Mesendoderm (in vitro differentiated cells): Measurements from ENCODE around the gene TIMM10.

Experiments used
- DNase-seq: peaks from one replicate; pipeline ENCODE4 v3.0.0; 2013
- H2AK5ac ChIP-seq: 2 replicates; pipeline ENCODE4 v1.6.1; 2013; ENCODE audit warnings: low read length, inconsistent platforms
- H2BK120ac ChIP-seq: 2 replicates; pipeline ENCODE4 v1.6.1; 2013; ENCODE audit warnings: low read depth, mild to moderate bottlenecking, low read length, moderate library complexity, mixed read lengths
- H2BK15ac ChIP-seq: replicated peaks from 2 replicates; pipeline ENCODE4 v1.6.1; 2013; ENCODE audit warnings: low read depth, mild to moderate bottlenecking, moderate library complexity
- H2BK5ac ChIP-seq: 2 replicates; pipeline ENCODE4 v1.6.1; 2013; ENCODE audit warnings: low read length, inconsistent platforms
- H3K18ac ChIP-seq: 2 replicates; pipeline ENCODE4 v1.6.1; 2013; ENCODE audit warnings: mild to moderate bottlenecking, low read length, mixed read lengths
- H3K23ac ChIP-seq: one replicate; pipeline ENCODE4 v1.6.1; 2013; ENCODE audit warnings: low read length
- H3K27ac ChIP-seq: 2 replicates; pipeline ENCODE4 v1.5.1; 2013; ENCODE audit warnings: low read depth, mild to moderate bottlenecking, inconsistent platforms, low read length, moderate library complexity
- H3K27me3 ChIP-seq: 2 replicates; pipeline ENCODE4 v1.6.1; 2013; ENCODE audit warnings: low read length, control low read depth, mild to moderate bottlenecking, inconsistent platforms; ENCODE audit not compliant: insufficient read depth, poor library complexity
- H3K36me3 ChIP-seq: 2 replicates; pipeline ENCODE4 v1.6.1; 2013; ENCODE audit warnings: low read length, inconsistent platforms; ENCODE audit not compliant: control insufficient read depth, insufficient read depth
- H3K4ac ChIP-seq: one replicate; pipeline ENCODE4 v1.6.1; 2013; ENCODE audit warnings: low read depth, mild to moderate bottlenecking, low read length, moderate library complexity
- H3K4me1 ChIP-seq: 2 replicates; pipeline ENCODE4 v1.6.1; 2013; ENCODE audit warnings: low read depth, low read length, inconsistent platforms; ENCODE audit not compliant: control insufficient read depth
- H3K4me2 ChIP-seq: 2 replicates; pipeline ENCODE4 v1.6.1; 2013; ENCODE audit warnings: low read length
- H3K4me3 ChIP-seq: 2 replicates; pipeline ENCODE4 v1.5.1; 2013; ENCODE audit warnings: mild to moderate bottlenecking, low read length
- H3K56ac ChIP-seq: one replicate; pipeline ENCODE4 v1.6.1; 2013; ENCODE audit warnings: low read length
- H3K79me1 ChIP-seq: 2 replicates; pipeline ENCODE4 v1.6.1; 2013; ENCODE audit warnings: low read length, inconsistent platforms
- H3K79me2 ChIP-seq: 2 replicates; pipeline ENCODE4 v1.6.1; 2013; ENCODE audit warnings: mild to moderate bottlenecking, low read length; ENCODE audit not compliant: control insufficient read depth, insufficient read depth
- H3K9ac ChIP-seq: 2 replicates; pipeline ENCODE4 v1.6.1; 2013; ENCODE audit warnings: low read length, inconsistent platforms
- H4K5ac ChIP-seq: one replicate; pipeline ENCODE4 v1.6.1; 2013; ENCODE audit warnings: low read length
- H4K8ac ChIP-seq: one replicate; pipeline ENCODE4 v1.6.1; 2013; ENCODE audit warnings: low read depth, mild to moderate bottlenecking, control low read depth, low read length, moderate library complexity
- WGBS: extraction: QIAGEN DNeasy Blood & Tissue Kit; methylation state at CpG from one replicate; pipeline ENCODE4 v1.1.7; 2013; ENCODE audit warnings: low lambda C conversion rate, missing lambda C conversion rate; ENCODE audit not compliant: insufficient coverage; ENCODE audit errors: extremely low coverage; 5-methylcytosine and 5-hydroxymethylcytosine counted together

The TIMM10 gene

GRCh38 chr11:57566905-57567514 is 36.5 kb upstream of the TIMM10 start:
- no peak overlapping the region for H2BK15ac ChIP-seq
- H4K5ac ChIP-seq = no peak overlapping the region
- no peak overlapping the region for H3K18ac ChIP-seq
- peak overlapping the region; percentile 84 for H3K56ac ChIP-seq
- peak overlapping the region; percentile 54 for H3K9ac ChIP-seq
- no peak overlapping the region for H2BK5ac ChIP-seq
- no peaks in the 10 kb centered on the region for H3K79me2 ChIP-seq
- H3K23ac ChIP-seq = no peak overlapping the region
- WGBS = no CpG with 5 or more reads among the region's 15 CpGs
- no peak for DNase-seq
- peak overlapping the region; percentile 41 for H3K4me2 ChIP-seq
- no peaks in the 10 kb centered on the region for H3K79me1 ChIP-seq
- H3K36me3 ChIP-seq = no peaks in the 10 kb centered on the region
- H3K4me1 ChIP-seq = no peaks in the 10 kb centered on the region
- no peak overlapping the region for H2AK5ac ChIP-seq
- H4K8ac ChIP-seq = no peak overlapping the region
- H3K27me3 ChIP-seq = no peaks in the 10 kb centered on the region
- H3K4ac ChIP-seq = no peak overlapping the region
- H3K4me3 ChIP-seq = peak overlapping the region; percentile 36
- no peak overlapping the region for H3K27ac ChIP-seq
- no peak overlapping the region for H2BK120ac ChIP-seq

DNA sequence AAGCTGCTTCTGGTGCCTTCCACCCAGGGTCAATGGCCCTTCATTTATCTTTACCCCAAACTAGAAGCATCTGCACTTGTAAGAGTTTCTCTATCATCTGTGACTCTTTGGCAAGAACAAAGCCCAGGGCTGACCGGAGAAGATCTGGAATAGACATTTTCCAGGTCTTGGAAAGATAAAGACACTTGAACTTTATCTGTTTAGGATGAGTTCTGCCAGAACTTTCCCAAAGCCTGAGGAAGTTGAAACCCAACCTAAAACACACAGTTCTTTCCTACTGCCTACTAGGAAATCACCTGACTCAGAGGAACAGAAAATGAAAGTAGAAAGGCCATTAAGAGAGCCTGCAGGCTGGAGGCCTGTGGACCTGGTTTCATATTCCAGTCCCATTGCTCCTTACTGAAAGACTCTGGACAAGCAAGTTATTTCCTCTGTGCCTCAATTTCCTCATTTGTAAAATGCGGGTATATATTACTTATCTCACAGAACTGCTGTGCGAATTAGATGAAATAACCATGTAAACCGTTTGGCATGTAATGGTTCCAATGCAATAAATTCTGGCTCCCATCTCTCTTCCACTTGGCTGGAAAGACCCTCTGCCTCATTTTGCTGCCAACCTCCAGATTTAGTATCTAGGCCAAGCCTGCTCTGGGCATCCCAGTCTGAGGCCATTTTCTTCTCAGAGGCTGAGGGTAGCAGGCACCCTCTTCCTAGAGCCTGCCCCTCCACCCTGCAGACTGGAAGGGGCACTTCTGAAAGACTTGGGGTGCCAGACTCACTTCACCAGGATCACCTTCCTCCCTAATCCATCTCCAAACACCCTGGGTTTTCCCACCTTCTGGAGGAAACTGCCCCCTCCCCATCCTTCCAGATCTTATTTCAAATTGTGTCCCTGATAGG is 35.7 kb upstream of the TIMM10 start:
- no peaks in the 10 kb centered on the region for H3K27me3 ChIP-seq
- H2AK5ac ChIP-seq = no peak overlapping the region
- no peak overlapping the region for H3K27ac ChIP-seq
- H2BK15ac ChIP-seq = no peak overlapping the region
- H3K18ac ChIP-seq = no peak overlapping the region
- WGBS = no CpG with 5 or more reads among the region's 4 CpGs
- H3K4me1 ChIP-seq = no peaks in the 10 kb centered on the region
- H3K36me3 ChIP-seq = no peaks in the 10 kb centered on the region
- H4K5ac ChIP-seq = no peak overlapping the region
- no peaks in the 10 kb centered on the region for H3K79me2 ChIP-seq
- H3K9ac ChIP-seq = no peak overlapping the region
- H3K79me1 ChIP-seq = no peaks in the 10 kb centered on the region
- H3K56ac ChIP-seq = no peak overlapping the region
- DNase-seq = no peak
- H4K8ac ChIP-seq = no peak overlapping the region
- H3K23ac ChIP-seq = no peak overlapping the region
- H3K4ac ChIP-seq = no peak overlapping the region
- no peak overlapping the region for H3K4me3 ChIP-seq
- no peak overlapping the region for H3K4me2 ChIP-seq
- H2BK5ac ChIP-seq = no peak overlapping the region
- no peak overlapping the region for H2BK120ac ChIP-seq

DNA sequence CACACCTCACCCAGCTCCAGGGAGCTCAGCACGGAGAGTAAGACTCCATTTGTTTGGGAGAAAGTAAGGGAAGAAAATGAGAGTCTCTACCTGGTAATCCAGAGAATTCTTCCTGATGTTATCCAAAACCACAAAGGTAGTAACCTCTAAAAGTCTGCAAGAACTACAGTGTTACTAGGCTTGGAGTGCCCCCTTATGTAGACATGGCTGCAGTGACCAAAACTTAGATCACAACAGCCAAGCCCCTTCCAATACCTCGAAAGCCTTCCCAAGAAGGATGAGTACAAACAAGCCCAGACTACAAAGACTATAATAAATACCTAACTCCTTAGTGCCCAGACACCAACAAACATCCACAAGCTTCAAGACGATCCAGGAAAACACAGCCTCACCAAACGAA is 32.0 kb upstream of the TIMM10 start:
- no peak overlapping the region for H3K18ac ChIP-seq
- peak overlapping the region; percentile 50 for H3K56ac ChIP-seq
- H3K79me2 ChIP-seq = no peaks in the 10 kb centered on the region
- H4K5ac ChIP-seq = no peak overlapping the region
- H3K4me1 ChIP-seq = no peaks in the 10 kb centered on the region
- no peaks in the 10 kb centered on the region for H3K79me1 ChIP-seq
- no peak overlapping the region for H2BK5ac ChIP-seq
- peak overlapping the region; percentile 25 for H3K9ac ChIP-seq
- H2BK120ac ChIP-seq = no peak overlapping the region
- no peak overlapping the region for H3K27ac ChIP-seq
- no CpG with 5 or more reads among the region's 4 CpGs for WGBS
- H2AK5ac ChIP-seq = no peak overlapping the region
- no peak overlapping the region for H3K4ac ChIP-seq
- no peak overlapping the region for H4K8ac ChIP-seq
- H3K36me3 ChIP-seq = no peaks in the 10 kb centered on the region
- no peak overlapping the region for H2BK15ac ChIP-seq
- H3K4me2 ChIP-seq = no peak overlapping the region
- H3K4me3 ChIP-seq = no peak overlapping the region
- peak; percentile 75 for DNase-seq
- no peak overlapping the region for H3K23ac ChIP-seq
- H3K27me3 ChIP-seq = no peaks in the 10 kb centered on the region

DNA sequence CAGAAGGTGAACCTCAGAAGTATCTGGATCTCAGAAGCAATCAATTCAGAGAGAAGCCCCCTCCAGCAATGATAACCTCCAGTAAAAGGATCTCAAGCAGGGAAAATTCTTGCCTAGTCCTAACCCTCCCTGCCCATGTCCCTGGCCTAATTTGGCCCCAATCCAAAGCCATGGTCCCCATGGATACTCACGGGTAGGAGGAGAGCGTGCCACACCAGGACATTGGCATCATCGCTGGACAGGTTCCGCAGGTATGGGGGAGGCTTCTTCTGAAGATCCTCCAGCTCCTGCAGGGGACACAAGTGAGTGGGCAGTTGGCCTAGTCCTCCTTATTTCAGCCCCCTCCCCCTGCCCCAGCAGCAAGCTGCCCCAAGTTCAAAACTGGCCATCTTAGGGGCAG is 29.6 kb upstream of the TIMM10 start:
- Histone ChIP-seq H2BK5ac (no peak overlapping the region), H3K79me2 (no peaks in the 10 kb centered on the region), H3K56ac (no peak overlapping the region), H3K27ac (no peak overlapping the region), H3K4me1 (no peaks in the 10 kb centered on the region), H3K4me3 (no peak overlapping the region), H2BK15ac (no peak overlapping the region), H2BK120ac (no peak overlapping the region), H3K9ac (no peak overlapping the region), H3K27me3 (no peaks in the 10 kb centered on the region), H3K4me2 (no peak overlapping the region), H3K36me3 (no peaks in the 10 kb centered on the region), H4K8ac (no peak overlapping the region), H4K5ac (no peak overlapping the region), H3K4ac (no peak overlapping the region), H3K18ac (no peak overlapping the region), H2AK5ac (no peak overlapping the region), H3K79me1 (no peaks in the 10 kb centered on the region), H3K23ac (no peak overlapping the region)
- WGBS = no CpG with 5 or more reads among the region's 4 CpGs
- no peak for DNase-seq

GRCh38 chr11:57556041-57556440 is 25.5 kb upstream of the TIMM10 start:
- Histone ChIP-seq H3K4ac (no peak overlapping the region), H2BK120ac (no peak overlapping the region), H3K9ac (no peak overlapping the region), H4K5ac (no peak overlapping the region), H3K4me1 (no peaks in the 10 kb centered on the region), H2BK15ac (no peak overlapping the region), H3K4me2 (no peak overlapping the region), H3K27me3 (no peaks in the 10 kb centered on the region), H2AK5ac (no peak overlapping the region), H3K18ac (no peak overlapping the region), H4K8ac (no peak overlapping the region), H3K23ac (no peak overlapping the region), H3K36me3 (no peaks in the 10 kb centered on the region), H3K79me1 (no peaks in the 10 kb centered on the region), H3K56ac (no peak overlapping the region), H3K27ac (no peak overlapping the region), H3K4me3 (no peak overlapping the region), H2BK5ac (no peak overlapping the region), H3K79me2 (no peaks in the 10 kb centered on the region)
- WGBS = no CpG with 5 or more reads among the region's 8 CpGs
- DNase-seq = no peak
